Loucy (cell line): ENCODE measurements around the gene EVC.

ENCODE experiments used
- CTCF ChIP-seq: fragments of 200-600 bp; sonication (generic); conservative IDR thresholded peaks from 2 replicates; pipeline ENCODE4 v1.5.1; 2014; ENCODE audit warnings: mild to moderate bottlenecking, antibody characterized with exemption, low read length
- EZH2phosphoT487 ChIP-seq: fragments of 200-600 bp; IDR thresholded peaks from 2 replicates; pipeline ENCODE4 v1.6.1; 2018; ENCODE audit warnings: antibody characterized with exemption, mild to moderate bottlenecking, moderate library complexity, borderline replicate concordance

DNA sequence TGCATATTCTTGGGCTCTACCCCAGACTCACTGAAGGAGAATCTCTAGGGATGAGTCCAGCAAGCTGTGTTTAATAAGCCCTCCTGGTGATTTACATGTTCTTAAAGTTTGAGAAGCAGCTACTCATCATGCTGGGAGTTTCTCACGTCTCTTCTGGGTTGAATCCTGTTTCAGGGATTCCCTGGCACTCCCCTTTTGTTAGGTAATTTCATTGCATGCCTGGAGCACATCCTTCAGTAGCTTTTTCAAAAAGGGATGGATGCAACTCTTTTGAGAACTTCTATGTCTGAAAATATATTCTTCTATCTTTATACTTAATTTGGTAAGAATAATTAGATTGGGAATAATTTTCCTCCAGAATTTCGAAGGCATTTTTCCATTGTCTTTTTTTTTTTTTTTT is 4.4 kb downstream of the EVC start:
- TF ChIP-seq CTCF (no peak), EZH2phosphoT487 (no peak)
